Subcutaneous adipose tissue (tissue), 4 donors: ENCODE measurements around the gene PRUNE1. TPM values are rescaled to one million over a fixed set of nuclear protein-coding genes. Genes with fewer than 3 reads are reported as not detected.

Experiments
- total RNA-seq, 4 donors: library from RNA; depleted of rRNA; stranded (reverse); fragments of >200 nt; gene quantifications; one replicate each; pipeline ENCODE4 v1.1.0, GENCODE V29; 2016
- TF ChIP-seq, protein P1 (sequence below): fragments of 450-650 bp; IDR thresholded peaks from one replicate; pipeline ENCODE4 v1.5.1; 2016; ENCODE audit warnings: low read depth, mild to moderate bottlenecking, control low read depth, antibody characterized with exemption, moderate library complexity

The PRUNE1 gene
- total RNA-seq, 4 donors from 2014 or later: 16.5 to 29.5 (median 17.8) TPM

- TF ChIP-seq, protein P1, sequence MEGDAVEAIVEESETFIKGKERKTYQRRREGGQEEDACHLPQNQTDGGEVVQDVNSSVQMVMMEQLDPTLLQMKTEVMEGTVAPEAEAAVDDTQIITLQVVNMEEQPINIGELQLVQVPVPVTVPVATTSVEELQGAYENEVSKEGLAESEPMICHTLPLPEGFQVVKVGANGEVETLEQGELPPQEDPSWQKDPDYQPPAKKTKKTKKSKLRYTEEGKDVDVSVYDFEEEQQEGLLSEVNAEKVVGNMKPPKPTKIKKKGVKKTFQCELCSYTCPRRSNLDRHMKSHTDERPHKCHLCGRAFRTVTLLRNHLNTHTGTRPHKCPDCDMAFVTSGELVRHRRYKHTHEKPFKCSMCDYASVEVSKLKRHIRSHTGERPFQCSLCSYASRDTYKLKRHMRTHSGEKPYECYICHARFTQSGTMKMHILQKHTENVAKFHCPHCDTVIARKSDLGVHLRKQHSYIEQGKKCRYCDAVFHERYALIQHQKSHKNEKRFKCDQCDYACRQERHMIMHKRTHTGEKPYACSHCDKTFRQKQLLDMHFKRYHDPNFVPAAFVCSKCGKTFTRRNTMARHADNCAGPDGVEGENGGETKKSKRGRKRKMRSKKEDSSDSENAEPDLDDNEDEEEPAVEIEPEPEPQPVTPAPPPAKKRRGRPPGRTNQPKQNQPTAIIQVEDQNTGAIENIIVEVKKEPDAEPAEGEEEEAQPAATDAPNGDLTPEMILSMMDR: no peak
Observed at GRCh38 chr1:151048645-151049032, 40.4 kb downstream of the PRUNE1 start.

DNA sequence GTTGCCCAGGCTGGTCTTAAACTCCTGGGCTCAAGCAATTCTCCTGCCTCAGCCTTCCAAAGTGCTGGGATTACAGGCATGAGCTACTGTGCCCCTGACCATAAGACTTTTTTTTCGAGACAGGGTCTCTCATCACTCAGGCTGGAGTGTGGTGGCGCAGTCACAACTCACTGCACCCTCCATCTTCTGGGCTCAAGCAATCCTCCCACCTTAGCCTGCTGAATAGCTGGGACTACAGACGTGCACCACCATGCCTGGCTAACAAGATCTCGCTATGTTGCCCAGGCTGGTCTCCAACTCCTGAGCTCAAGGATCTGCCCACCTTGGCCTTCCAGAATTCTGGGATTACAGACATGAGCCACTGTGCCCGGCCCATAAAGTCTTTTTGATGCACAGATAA lies 41.2 kb downstream of the PRUNE1 start:
- TF ChIP-seq, protein P1: no peak

DNA sequence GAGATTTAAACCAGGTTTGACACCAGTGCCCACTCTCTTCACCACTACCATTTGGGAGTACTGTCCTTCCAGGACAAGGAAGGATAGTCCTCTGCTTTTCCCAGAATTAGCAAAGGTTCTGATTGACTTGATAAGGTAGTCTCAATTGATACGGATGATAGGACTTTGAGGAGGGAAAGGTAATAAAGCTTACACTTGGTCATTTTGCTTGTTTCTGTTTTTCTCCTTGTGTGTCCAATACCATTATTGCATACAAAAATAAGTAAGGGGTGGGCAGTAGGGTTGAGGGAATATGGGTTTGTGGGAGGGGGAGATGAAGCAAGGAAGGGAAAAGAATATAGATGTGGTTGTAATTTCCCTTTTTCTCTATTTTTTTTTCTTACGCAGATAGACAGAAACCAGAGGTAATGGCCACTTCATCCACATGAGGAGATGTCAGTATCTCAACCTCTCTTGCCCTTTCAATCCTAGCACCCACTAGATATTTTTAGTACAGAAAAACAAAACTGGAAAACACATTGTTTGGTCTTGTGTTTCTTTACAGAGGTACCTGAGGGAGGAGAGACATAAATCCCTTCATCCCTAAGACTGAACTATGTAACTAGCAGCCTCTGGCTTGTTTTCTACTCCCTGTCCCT lies 41.9 kb downstream of the PRUNE1 start:
- TF ChIP-seq, protein P1: no peak

DNA sequence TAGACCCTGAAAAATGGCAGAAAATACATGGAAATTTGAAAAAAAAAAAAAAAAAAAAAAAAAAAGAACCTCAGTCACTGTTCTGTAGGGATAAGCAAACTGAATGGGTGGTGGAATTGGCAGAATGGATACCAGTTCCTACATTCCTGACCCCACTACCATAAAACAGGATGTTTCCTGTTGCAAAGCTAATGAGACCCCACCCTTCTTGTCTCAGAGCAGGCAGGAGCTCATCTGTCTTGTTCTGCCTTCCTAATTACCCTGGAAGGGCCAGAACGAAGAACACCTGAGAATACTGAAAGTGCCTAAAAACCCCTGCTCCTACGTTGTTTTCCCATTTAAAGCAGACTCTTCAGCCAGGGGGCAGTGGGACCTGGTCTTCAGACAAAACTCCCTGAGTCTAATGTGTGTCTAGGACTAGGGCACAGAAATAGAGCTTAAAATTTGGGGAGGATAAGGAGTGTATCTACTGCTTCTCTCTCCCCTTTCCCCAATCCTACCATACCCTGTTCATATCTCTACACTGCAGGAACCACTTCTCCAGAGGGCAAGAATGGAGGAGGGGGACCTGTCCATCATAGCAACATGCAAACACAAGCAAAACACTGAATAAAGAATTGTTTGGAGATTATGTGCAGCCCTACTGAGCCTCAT lies 43.2 kb downstream of the PRUNE1 start:
- TF ChIP-seq, protein P1: no peak

GRCh38 chr1:151054971-151055547 lies 46.8 kb downstream of the PRUNE1 start:
- TF ChIP-seq, protein P1: no peak

DNA sequence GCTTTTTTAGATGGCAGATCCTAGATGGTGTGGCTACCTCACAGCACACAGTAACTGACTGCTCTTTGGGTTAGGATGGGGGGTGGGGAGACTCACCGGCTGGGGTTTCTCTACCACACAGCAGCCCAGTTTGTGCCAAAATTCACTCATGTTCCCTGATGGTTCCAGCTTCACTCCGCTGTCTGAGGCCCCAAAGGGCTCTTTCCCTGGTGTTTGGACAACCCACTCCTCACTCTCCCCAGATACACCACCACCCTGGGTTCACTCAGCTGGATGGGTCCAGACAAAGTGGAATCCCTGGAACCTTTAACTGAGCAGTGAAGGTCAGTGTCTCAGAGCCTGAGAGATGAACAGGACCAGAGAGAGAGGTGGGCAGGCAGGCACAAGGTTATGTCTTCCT lies 47.3 kb downstream of the PRUNE1 start:
- TF ChIP-seq, protein P1: no peak

DNA sequence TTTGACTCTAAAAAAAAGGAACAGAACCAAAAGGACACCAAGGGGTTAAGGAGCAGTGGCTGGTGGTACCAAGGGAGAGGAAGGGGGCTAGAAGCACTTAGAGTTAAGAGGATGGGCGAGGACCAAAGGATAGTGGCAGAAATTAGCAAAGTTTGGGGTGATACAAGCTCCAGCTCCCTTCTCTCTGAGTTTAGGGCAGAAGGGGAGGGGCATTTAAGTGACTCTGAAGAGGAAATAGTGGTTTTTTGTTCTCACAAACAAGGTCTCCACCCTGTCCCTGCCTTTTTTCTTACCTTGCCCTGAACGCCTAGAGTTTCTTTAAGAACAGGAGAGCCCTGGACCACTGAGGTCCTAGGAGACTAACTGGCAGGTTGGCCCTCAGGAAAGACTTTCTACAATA lies 47.9 kb downstream of the PRUNE1 start:
- TF ChIP-seq, protein P1: no peak
